Activated B cell treated with CpG ODN at 0.5 μM for 24 hours (primary cell): ENCODE results near the gene ANXA4. TPM values are rescaled to one million over a fixed set of nuclear protein-coding genes. Genes with fewer than 3 reads are reported as not detected.

Experiments used
- ATAC-seq: fragments of 200-7000 bp; cut with Tn5 transposase; one replicate; pipeline ENCODE4 v1.10.0; 2021; ENCODE audit warnings: low read depth, mild to moderate bottlenecking, moderate library complexity
- CTCF ChIA-PET: fragments of 350-600 bp; sonication (Branson Sonifier 250); formaldehyde crosslinking; loops from one replicate; lab custom pipeline; 2021; ENCODE audit warnings: antibody characterized with exemption; lab: Charles Lee
- POLR2A ChIA-PET: fragments of 350-600 bp; sonication (Branson Sonifier 250); formaldehyde crosslinking; loops from one replicate; lab custom pipeline; 2021; ENCODE audit warnings: antibody characterized with exemption; lab: Charles Lee
- DNase-seq: peaks from one replicate; pipeline ENCODE4 v3.0.0; 2022
- H3K27ac Mint-ChIP-seq: one replicate; pipeline ENCODE4 v1.8.0; 2020; ENCODE audit warnings: mixed read lengths
- H3K27me3 Mint-ChIP-seq: one replicate; pipeline ENCODE4 v1.8.0; 2021; ENCODE audit warnings: mixed read lengths
- H3K36me3 Mint-ChIP-seq: one replicate; pipeline ENCODE4 v1.8.0; 2021; ENCODE audit warnings: low read depth, mixed read lengths
- H3K4me1 Mint-ChIP-seq: one replicate; pipeline ENCODE4 v1.8.0; 2021; ENCODE audit warnings: mixed read lengths
- H3K4me3 Mint-ChIP-seq: one replicate; pipeline ENCODE4 v1.8.0; 2020; ENCODE audit warnings: mild to moderate bottlenecking, mixed read lengths
- H3K9me3 Mint-ChIP-seq: one replicate; pipeline ENCODE4 v1.8.0; 2020; ENCODE audit warnings: mixed read lengths
- CTCF ChIP-seq: fragments of 200-600 bp; IDR thresholded peaks from one replicate; pipeline ENCODE4 v1.8.0; 2022; ENCODE audit warnings: antibody characterized with exemption, mild to moderate bottlenecking
- intact Hi-C: fragments of 100-400 bp; cut with micrococcal nuclease; formaldehyde crosslinking; loops from one replicate; pipeline ENCODE4 v1.15.1; 2024
- total RNA-seq: library from RNA; stranded (reverse); gene quantifications from 2 replicates; pipeline ENCODE4 v1.2.3, GENCODE V29; 2022

Gene ANXA4
- total RNA-seq, 1 donor from 2014 or later: 32.0 TPM

GRCh38 chr2:69774984-69775982, 33.3 kb downstream of the ANXA4 start:
- intact Hi-C loops: loop anchor here (1.0 to 2.0 kb wide), 4 partner anchors 11 to 42 kb away; no protein-coding TSS in a partner anchor
- no peaks in the 10 kb centered on the region for H3K27me3 Mint-ChIP-seq
- no peak for DNase-seq

GRCh38 chr2:69776886-69777785, 35.2 kb downstream of the ANXA4 start:
- Mint-ChIP-seq H3K9me3 (peaks cover 2% of the 10 kb centered on the region), H3K27me3 (no peaks in the 10 kb centered on the region), H3K4me3 (no peak overlapping the region), H3K27ac (no peak overlapping the region), H3K4me1 (peaks cover 70% of the 10 kb centered on the region), H3K36me3 (peaks cover 4% of the 10 kb centered on the region)
- ChIA-PET CTCF (interaction anchor here (1.4 to 1.9 kb wide), 2 partner anchors 40 to 52 kb away, joined by 3 to 5 read pairs; no protein-coding TSS in a partner anchor), POLR2A (interaction anchor here (0.5 to 0.6 kb wide), 2 partner anchors 20 to 47 kb away, joined by 4 read pairs; no protein-coding TSS in a partner anchor)
- intact Hi-C loops: no loop called here
- DNase-seq (no peak), ATAC-seq (no peak)
- no peak for TF ChIP-seq CTCF

More at GRCh38 chr2:69774984-69775982, 33.3 kb downstream of the ANXA4 start:
- Mint-ChIP-seq H3K4me1 (peaks cover 68% of the 10 kb centered on the region), H3K36me3 (peaks cover 4% of the 10 kb centered on the region), H3K4me3 (peak overlapping the region; percentile 67), H3K27ac (peak overlapping the region; percentile 86), H3K9me3 (peaks cover 2% of the 10 kb centered on the region)
- ChIA-PET POLR2A (interaction anchor here (1.0 to 2.1 kb wide), 5 partner anchors 13 to 416 kb away, joined by 3 to 8 read pairs (median 6); partner anchors contain the start of gene C2orf42), CTCF (interaction anchor here (0.7 to 2.6 kb wide), 4 partner anchors 19 to 82 kb away, joined by 3 to 11 read pairs (median 6); no protein-coding TSS in a partner anchor)
- peak; percentile 81 for ATAC-seq
- no peak for TF ChIP-seq CTCF

GRCh38 chr2:69777786-69778105, 35.8 kb downstream of the ANXA4 start:
- ChIA-PET CTCF (interaction anchor here (1.4 to 1.9 kb wide), 2 partner anchors 39 to 53 kb away, joined by 3 to 5 read pairs; no protein-coding TSS in a partner anchor), POLR2A (no interaction called here)
- H3K36me3 Mint-ChIP-seq: peaks cover 4% of the 10 kb centered on the region
- no peak overlapping the region for H3K4me3 Mint-ChIP-seq
- no peak for ATAC-seq
- peaks cover 2% of the 10 kb centered on the region for H3K9me3 Mint-ChIP-seq
- intact Hi-C loops: no loop called here
- H3K4me1 Mint-ChIP-seq: peaks cover 68% of the 10 kb centered on the region
- DNase-seq: no peak
- TF ChIP-seq CTCF: no peak
- H3K27ac Mint-ChIP-seq: no peak overlapping the region
- no peaks in the 10 kb centered on the region for H3K27me3 Mint-ChIP-seq

GRCh38 chr2:69779258-69780001, 37.5 kb downstream of the ANXA4 start:
- Mint-ChIP-seq H3K9me3 (peaks cover 2% of the 10 kb centered on the region), H3K4me3 (no peak overlapping the region), H3K36me3 (peaks cover 4% of the 10 kb centered on the region), H3K27ac (no peak overlapping the region), H3K4me1 (peaks cover 57% of the 10 kb centered on the region), H3K27me3 (no peaks in the 10 kb centered on the region)
- intact Hi-C loops: no loop called here
- ChIA-PET POLR2A (no interaction called here), CTCF (no interaction called here)
- no peak for TF ChIP-seq CTCF
- DNase-seq: no peak
- no peak for ATAC-seq
